Measurements from ENCODE around the gene MEIOSIN.
"Not testable (repeated sequence)": the region's sequence is repeated elsewhere in the genome, so short reads cannot be mapped to it uniquely, and the experiment has no call there.

The MEIOSIN gene

GRCh38 chr19:45733160-45733810, at the start of gene MEIOSIN:
Gene MEIOSIN (plus strand): TSS chr19:45733439. CDS start chr19:45735377, 1,938 bp downstream.
- no peak for FAIRE-seq
- no peak for DNase-seq (ENCODE audit: extremely low spot score, insufficient read length, low read depth)

GRCh38 chr19:45685045-45685444, 48.2 kb upstream of the MEIOSIN start:
- not testable (repeated sequence) for DNase-seq (ENCODE audit: extremely low spot score, insufficient read length, low read depth); FAIRE-seq

GRCh38 chr19:45687599-45687998, 45.6 kb upstream of the MEIOSIN start:
- no peak for DNase-seq (ENCODE audit: extremely low spot score, insufficient read length, low read depth)
- FAIRE-seq = no peak

GRCh38 chr19:45691516-45692186, 41.6 kb upstream of the MEIOSIN start, which contains the start of gene SNRPD2:
Gene SNRPD2 (minus strand): TSS chr19:45691953. CDS start chr19:45691888, 65 bp downstream.
- FAIRE-seq (no peak), DNase-seq (ENCODE audit: extremely low spot score, insufficient read length, low read depth) (peak; percentile 80)

GRCh38 chr19:45692187-45693105, 40.8 kb upstream of the MEIOSIN start, which contains the start of gene QPCTL:
Gene QPCTL (plus strand): TSS chr19:45692666. CDS start chr19:45692704, 38 bp downstream.
- FAIRE-seq = peak; percentile 100

GRCh38 chr19:45693106-45693788, 40.0 kb upstream of the MEIOSIN start:
- FAIRE-seq (peak; percentile 38), DNase-seq (ENCODE audit: extremely low spot score, insufficient read length, low read depth) (no peak)

More at GRCh38 chr19:45692187-45693105, 40.8 kb upstream of the MEIOSIN start, which contains the start of gene QPCTL:
- peak; percentile 84 for DNase-seq (ENCODE audit: extremely low spot score, insufficient read length, low read depth)

- DNase-seq (ENCODE audit: extremely low spot score, insufficient read length, low read depth) (no peak), FAIRE-seq (no peak)
Observed at GRCh38 chr19:45701676-45702075, 31.6 kb upstream of the MEIOSIN start.

GRCh38 chr19:45705115-45705514, 28.1 kb upstream of the MEIOSIN start:
- FAIRE-seq = no peak
- no peak for DNase-seq (ENCODE audit: extremely low spot score, insufficient read length, low read depth)

- FAIRE-seq (no peak), DNase-seq (ENCODE audit: extremely low spot score, insufficient read length, low read depth) (no peak)
Observed at GRCh38 chr19:45705710-45706415, 27.4 kb upstream of the MEIOSIN start.

GRCh38 chr19:45710356-45711130, 22.7 kb upstream of the MEIOSIN start:
- DNase-seq (ENCODE audit: extremely low spot score, insufficient read length, low read depth) = no peak
- no peak for FAIRE-seq

GRCh38 chr19:45711851-45712698, 21.2 kb upstream of the MEIOSIN start:
- DNase-seq (ENCODE audit: extremely low spot score, insufficient read length, low read depth) (no peak), FAIRE-seq (no peak)

- FAIRE-seq = no peak
- no peak for DNase-seq (ENCODE audit: extremely low spot score, insufficient read length, low read depth)
Observed at GRCh38 chr19:45712699-45713067, 20.6 kb upstream of the MEIOSIN start.

GRCh38 chr19:45713141-45713540, 20.1 kb upstream of the MEIOSIN start:
- FAIRE-seq = no peak
- no peak for DNase-seq (ENCODE audit: extremely low spot score, insufficient read length, low read depth)

GRCh38 chr19:45715139-45715538, 18.1 kb upstream of the MEIOSIN start:
- DNase-seq (ENCODE audit: extremely low spot score, insufficient read length, low read depth) = no peak
- no peak for FAIRE-seq

GRCh38 chr19:45716359-45717130, 16.7 kb upstream of the MEIOSIN start:
- FAIRE-seq (peak; percentile 38), DNase-seq (ENCODE audit: extremely low spot score, insufficient read length, low read depth) (no peak)

- FAIRE-seq (peak; percentile 100), DNase-seq (ENCODE audit: extremely low spot score, insufficient read length, low read depth) (peak; percentile 97)
Observed at GRCh38 chr19:45717131-45717982, 15.9 kb upstream of the MEIOSIN start.

Measured in GM18507 (cell line).